Stimulated activated CD4-positive, alpha-beta T cell treated with anti-CD3 and anti-CD28 coated beads, Interleukin-1b, Interleukin-23, amount 100 ng/mL, for 4 hours (primary cell): ENCODE data around the gene ALLC.

Experiments
- DNase-seq, 2 donors: peaks; one replicate each; pipeline ENCODE4 v3.0.0-alpha.2; 2020; ENCODE audit warnings: low read depth in 2 of 2

Gene ALLC

DNA sequence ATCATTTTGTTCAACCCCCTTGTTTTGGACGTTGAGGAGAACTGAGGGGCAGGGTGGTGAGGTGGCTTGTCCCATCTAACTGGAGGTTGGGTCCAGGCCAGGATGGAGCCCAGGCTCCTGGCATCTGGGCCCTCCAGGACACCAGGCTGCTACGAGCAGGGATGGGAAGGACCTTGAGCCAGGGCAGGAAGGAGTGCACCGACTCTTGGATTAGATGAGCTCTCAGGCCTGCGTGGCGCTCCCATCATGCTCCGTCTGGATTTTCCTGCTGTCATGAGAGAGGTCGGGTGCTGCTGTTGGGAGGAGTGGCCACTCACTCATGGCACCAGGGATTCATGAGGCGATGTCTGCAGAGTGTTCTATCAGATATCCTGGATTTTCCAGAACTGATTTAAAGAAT is 18.3 kb upstream of the ALLC start:
- DNase-seq: no peak

DNA sequence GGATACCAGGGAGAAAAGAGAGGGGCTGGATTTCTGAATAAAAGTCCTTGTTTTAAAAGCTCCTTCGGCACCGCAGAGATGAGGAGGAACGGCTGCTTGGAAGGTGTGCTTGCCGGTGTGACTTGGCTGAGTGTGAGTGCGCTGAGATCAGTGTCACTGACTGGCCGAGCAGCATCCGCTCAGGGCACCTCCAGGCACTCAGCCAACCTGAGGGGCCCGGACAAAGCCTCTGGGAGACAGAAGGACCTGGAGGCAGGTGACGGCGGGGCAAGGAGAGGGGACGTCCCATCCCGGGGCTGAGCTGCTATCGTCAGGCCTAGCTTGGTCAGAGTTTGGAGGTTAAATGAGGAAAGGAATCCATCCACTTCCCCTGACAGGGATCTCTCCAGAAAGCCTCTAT is 16.8 kb upstream of the ALLC start:
- no peak for DNase-seq

DNA sequence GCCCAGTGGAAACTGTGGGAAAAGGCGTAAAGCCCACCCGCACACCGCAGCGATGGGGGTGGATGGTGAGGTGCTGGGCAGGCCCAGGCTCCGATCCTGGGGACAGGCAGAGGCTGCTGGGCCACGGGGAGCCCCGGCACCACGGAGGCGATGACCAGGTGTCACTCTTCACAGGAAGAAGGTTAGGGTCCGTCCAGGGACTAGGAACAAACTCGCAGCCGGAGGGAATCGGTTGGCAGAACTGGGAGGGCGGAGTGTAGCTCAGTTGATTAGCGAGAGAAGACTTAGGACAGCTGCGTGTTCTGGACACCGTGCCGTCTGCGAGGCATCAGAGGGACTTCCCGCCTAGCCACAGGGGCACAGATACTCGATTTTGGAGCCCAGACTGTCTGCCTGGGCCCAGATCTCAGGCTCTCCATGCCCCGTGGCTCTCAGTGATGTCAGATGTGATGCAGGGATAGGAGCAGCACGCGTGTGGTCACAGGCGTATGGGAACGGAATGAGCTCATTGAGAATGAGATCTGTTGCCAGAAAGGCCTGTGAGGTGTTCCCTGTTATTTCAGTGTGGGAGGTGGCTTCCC is 16.1 kb upstream of the ALLC start:
- DNase-seq: no peak

DNA sequence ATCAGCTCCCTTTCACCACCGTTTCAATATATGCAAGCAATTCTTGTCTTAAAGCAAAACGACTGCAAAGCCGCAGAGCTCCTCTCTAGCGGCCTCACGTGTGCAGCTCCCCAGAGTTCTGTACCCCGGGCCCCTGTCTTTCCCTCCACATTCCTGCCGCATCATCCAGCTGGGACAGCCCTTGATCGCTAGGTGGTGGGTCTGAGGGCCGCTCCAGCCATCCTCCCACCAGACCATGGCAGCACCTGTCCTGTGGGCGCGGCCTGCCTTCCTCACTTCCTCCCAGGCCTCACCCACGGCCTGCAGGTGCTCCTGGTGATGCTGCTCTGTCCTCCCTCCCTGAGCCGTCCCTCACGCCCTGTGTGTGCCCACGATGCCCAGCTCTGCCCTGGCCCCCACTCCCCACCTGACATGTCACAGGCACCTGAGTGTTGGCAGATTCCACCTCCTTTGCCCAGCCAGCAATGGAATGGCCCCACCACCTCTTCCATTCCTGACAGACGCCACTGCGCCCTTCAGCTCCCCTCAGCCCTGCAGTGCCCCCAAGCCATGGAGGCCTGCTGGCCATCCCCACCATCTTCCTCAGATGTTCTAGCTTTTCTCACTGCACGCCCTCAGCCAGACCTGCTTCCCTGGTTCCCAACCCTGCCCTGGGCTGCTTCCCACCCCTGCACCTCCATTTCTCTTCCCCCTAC is 15.3 kb upstream of the ALLC start:
- no peak for DNase-seq

DNA sequence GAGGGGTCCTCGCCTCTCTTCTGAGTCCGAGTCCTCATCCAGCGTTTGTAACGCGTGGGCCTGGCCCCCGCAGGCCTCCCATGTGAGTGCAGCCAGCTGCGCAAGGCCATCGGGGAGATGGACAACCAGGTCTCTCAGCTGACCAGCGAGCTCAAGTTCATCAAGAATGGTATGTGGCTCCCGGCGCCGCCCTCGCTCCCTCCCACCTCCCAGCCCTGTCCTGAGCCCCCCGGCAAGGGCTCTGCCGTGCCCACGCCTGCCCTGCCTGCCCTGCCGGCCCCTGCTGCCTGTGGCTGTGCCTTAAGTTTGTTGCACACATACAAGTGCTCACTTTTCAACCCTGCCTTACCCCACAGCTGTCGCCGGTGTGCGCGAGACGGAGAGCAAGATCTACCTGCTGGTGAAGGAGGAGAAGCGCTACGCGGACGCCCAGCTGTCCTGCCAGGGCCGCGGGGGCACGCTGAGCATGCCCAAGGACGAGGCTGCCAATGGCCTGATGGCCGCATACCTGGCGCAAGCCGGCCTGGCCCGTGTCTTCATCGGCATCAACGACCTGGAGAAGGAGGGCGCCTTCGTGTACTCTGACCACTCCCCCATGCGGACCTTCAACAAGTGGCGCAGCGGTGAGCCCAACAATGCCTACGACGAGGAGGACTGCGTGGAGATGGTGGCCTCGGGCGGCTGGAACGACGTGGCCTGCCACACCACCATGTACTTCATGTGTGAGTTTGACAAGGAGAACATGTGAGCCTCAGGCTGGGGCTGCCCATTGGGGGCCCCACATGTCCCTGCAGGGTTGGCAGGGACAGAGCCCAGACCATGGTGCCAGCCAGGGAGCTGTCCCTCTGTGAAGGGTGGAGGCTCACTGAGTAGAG is 14.4 kb upstream of the ALLC start:
- DNase-seq: no peak

DNA sequence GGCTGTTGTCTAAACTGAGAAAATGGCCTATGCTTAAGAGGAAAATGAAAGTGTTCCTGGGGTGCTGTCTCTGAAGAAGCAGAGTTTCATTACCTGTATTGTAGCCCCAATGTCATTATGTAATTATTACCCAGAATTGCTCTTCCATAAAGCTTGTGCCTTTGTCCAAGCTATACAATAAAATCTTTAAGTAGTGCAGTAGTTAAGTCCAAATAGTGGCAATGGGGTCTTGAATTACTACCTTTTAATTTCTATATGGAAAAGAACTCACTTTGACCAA is 13.8 kb upstream of the ALLC start:
- DNase-seq: no peak

DNA sequence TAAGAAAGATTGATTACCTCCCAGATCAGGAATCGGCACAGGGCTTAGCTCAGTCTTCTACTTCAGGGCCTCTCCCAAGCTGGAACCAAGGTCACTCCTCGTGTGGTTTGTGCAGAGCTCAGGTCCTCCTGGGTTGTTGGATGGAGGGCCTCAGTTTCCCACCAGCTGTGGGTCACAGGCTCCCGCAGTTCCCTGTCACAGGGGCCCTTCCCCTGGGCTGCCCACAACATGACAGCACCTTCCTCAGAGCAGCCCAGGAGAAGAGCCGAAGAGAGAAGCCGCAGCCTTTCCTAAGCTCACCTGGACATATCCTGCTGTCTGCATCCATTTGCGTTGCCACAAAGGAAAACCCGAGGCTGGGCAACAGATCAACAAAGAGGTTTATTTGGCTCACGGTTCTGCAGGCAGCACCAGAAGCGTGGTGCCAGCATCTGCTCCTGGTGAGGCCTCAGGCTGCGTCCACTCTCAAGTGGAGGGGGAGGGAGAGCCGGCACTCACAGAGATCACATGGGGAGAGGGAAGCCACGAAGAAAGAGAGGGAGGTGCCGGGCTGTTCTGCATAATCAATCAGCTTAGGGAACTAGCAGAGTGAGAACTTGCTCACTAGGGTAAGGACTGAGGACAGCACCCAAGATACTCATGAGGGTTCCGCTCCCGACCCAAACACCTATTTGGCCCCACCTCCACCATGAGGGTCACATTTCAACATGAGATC is 13.0 kb upstream of the ALLC start:
- no peak for DNase-seq

DNA sequence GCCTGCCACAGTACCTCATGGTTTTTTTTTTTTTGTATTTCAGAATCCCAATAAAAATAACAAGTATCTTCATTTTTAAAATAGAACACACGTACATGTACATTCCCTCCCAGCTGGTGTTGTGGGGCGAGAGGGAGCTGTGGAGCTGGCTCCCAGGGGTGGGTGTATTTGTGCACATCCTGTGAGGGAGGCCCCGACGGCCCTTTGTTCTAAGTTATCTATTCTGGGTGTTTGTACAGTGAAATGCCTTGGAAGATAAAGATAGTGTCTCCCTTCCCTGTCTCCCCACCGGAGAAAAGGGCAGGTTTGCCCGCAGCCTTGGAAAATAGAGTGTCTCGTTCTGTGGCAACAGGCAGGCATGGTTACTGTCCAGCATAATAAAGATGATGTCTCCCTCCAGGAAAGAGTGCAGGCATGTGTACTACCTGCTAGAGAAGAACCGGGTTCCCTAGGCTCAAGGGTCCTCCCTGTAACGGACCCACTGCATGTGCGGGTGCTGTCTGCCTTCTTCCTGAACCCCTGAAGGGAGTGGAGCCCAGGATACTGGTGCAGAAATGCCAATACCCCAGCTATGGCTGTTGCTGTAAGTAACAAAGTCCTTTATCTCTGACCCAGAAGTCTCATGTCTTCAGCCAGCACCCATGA is 12.1 kb upstream of the ALLC start:
- DNase-seq: no peak

DNA sequence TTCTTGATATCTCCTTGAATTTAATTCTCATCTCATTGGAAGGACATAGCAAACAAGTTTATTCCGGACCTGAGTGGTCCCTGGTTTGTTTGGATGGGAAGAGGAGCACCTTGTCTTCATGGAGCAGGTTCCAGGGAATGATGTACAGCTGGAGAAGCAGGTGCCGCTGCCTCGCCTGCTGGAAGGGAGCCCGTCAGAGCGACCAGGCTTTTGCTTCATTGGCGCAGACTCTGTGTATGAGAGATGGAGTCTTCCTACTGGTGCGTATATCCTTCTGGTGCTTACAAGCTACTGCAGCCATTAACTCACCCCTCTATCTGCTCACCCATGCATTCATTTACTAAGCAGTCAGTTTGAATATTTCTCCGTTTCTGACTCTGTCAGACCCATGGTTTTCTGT is 11.6 kb upstream of the ALLC start:
- no peak for DNase-seq

DNA sequence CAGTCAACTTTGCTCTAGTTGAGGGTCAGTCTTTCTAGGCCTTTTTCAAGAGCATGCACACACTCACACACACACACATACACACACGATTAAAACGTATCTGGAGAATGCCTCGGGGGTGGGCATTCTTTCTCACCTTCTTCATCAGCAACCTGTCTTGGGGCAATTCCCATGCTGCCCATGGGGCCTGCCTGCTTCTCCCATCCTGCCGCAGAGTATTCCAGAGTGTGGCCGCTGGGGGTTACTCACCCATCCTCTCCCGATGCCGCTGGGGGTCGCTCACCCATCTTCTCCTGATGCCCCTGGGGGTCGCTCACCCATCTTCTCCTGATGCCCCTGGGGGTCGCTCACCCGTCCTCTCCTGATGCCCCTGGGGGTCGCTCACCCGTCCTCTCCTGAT is 10.8 kb upstream of the ALLC start:
- no peak for DNase-seq

DNA sequence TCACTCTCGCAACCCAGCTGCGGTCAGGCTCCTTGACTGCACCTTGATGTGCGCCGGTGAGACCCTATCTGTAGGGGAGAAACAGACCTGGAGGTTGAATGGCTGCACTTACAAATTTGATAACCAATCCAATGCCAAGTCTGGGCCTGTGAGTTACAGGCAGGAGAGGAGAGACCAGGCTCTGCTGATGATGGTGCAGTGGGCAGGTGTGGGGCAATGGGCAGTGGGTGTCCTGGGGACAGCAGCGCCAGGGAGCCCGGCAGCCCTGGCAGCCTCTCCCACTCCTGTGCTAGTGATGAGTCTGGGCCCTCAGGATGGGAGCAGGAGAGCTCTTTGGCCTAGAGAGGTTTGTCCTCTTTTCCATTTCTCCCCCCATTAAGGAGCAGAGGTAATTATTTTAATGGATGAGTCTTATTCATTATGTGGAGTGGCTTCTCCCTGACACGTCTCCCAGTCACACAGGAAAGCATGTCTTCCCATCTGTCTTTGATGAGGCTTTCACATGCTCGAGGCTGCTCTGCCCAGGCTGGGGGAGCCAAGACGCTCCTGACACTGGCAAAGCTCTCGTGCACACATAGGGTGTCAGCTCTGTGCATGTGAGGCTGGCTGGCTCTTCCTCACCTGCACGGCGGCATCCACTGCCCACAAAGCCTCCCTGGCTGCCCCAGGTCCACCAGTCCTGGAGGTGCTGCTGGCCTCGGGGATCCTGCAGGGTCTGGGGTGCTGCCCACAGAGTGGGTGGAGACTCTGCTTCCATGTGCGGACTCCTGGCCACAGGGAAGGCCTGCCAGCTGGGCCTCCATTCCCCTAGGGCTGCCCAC is 10.0 kb upstream of the ALLC start:
- DNase-seq: no peak

DNA sequence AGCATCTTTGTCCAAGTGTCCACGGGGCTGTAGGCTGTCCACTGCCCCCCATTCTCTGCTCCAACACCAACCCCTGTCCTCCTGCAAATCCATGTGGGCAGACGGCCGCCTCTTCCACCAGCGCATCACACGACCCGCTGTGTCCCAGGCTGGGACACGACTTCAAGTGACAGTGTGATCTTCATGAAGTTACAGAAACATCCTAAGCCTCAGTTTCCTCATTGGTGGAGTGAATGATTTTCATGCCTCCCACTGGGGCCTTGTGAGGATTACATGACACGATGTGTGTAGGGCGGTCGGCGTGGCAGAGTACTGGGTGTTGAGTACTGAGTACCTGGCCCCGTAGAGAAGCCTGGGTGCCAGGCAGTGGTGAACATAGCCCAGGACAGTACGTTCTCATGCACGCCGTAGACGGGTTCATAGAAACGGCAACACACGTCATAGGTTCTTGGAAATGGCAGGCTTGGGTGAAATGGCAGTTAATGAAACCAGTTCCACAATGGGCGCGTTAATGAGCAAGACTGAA is 9.3 kb upstream of the ALLC start:
- no peak for DNase-seq

DNA sequence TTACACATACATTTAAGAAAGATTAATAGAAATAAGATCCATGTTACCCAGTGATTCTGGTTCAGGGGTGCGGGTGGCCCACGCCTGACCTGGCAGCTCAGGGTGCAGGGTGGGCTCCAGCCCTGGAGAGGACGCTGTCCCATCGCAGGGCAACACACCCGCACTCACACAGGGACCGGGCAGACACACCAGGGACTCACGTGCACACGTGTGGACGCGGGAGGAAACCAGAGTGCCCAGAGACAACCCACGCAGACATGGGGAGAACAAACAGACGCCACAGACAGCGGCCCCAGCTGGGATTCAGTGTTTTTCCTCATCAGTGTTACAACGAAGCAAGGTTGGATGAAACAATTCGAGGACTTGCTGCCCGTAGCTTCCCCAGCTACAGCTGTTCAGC is 8.4 kb upstream of the ALLC start:
- DNase-seq: no peak

DNA sequence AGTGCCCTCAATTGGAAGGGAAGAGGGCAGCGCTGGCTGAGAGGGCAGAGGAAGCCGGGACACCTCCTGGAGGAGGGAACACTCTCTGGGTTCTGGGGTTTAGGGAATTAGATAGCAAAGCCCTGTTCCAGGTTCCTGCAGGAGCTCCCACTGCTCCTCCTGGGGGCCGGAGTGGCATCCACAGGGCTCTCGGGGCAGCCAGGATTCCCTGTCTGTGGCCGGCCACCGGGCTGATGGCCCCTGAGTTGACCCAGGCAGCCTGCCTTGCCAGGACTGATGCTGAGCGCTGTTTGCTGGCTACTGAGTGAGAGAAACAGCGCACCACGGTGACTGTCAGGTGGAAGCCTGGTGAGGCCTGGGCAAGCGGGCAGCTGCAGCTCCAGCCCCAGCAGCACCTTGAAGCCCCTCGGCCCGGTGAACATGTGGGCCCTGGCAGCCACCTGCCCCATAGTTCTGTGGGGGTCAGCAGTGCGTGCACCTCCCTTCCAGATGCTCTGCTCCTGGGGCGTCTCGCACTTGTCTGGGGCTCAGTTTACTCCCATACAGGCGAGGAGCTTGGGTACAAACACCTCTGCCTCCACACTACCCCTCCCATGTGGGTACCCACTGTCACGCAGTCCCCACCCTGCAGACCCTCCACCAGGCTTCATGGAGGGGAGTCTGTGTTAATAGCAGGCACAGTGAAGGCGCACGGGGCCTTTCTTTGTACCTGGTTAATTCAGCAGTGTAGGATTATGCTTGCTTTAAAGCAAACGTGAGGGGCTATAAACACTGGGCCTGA is 7.7 kb upstream of the ALLC start:
- DNase-seq: no peak

DNA sequence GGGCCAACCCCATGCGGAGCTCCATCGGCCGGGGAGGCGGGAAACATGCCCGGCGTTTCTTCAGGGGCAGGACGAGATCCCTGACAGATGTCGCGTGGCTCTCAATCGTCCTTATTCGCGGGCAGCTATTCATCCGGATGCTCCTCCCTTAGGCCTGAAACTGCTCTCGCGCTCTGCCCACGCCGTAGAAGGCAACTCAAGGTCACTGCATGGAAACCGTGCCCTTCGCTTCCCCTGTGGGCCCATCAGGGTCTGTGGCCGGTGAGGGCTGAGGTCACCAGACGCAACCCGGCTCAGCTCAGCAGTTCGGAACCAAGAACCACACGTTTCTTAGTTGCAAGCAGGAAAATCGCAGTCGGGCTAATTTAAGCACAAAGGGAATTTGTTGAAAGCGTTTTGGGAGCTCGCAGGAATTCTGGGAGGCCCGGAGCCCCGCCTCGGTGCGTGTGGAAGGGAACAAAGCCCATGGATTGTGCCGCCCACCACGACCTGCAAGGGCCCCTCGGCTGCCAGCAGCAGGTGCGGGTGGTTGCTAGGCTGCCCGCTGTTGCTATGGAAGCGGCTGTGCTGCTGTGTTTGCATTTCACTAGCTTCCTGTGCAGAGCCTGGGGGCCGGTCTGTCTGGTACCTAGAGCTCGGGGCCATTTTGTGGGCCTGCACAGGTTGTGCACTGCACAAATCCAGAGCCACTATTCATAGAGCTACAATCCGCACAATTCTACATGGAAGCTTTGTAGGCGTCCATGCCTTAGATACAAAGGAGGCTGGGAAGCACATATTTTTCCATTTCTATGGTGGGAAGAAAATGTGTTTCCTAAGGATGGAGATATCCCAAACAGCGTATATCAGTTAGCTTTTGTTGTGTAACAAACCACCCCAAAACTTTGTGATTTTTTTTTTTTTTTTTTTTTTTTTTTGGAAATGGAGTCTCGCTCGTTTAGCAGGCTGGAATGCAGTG is 6.0 kb upstream of the ALLC start:
- DNase-seq: peak; percentile 21 to 25

DNA sequence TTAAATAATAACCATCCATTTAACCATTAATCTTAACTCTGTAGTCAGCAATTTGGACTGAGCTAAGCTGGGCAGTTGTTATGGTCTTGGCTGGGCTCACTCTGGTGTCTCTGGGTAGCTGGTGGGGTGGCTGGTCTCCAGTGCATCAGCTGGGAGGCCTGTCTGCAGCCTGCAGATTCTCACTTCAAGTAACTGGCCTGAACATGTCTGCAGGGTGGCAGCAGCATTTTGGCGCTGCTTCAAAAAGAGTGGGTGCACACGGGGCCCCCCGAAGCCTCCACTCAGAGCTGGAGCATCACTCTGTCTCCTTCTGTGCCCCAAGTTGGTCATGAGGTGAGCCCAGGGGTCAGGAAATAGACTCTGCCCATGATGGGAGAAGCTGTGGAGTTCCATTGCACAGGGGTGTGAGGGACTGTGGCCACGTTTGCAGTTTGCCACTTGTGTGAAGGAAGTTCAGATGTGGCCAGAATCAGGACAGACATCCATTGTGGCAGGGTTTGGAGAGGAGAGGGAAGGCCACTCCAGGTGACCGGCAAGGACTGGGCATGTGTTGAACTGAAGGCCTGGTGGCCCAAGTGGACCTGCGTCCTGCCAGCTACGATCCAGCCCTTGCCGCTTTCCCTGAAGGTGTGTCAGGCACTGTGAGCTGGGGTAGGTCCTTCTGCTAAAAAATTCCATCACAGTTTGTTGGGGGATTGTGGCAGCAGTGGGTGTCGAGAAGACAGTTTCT is 4.9 kb upstream of the ALLC start:
- no peak for DNase-seq

DNA sequence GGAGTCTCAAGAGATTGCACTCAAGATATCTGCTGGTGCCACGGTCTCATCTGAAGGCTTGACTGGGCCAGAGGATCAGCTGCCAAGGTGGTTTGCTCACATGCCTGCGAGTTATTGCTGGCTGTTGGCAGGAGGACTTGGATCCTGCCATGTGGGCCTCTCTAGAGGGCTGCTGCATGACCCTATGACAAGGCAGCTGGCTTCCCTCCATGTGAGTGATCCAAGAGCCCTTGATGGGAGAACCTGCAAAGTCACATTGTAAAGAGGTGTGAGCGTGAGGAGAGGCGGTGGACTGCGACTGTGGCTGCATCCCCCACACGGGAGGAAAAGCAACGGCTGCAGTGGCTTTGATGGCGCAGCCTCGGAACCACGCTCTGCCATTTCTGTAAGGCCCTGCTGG is 4.0 kb upstream of the ALLC start:
- DNase-seq: no peak

DNA sequence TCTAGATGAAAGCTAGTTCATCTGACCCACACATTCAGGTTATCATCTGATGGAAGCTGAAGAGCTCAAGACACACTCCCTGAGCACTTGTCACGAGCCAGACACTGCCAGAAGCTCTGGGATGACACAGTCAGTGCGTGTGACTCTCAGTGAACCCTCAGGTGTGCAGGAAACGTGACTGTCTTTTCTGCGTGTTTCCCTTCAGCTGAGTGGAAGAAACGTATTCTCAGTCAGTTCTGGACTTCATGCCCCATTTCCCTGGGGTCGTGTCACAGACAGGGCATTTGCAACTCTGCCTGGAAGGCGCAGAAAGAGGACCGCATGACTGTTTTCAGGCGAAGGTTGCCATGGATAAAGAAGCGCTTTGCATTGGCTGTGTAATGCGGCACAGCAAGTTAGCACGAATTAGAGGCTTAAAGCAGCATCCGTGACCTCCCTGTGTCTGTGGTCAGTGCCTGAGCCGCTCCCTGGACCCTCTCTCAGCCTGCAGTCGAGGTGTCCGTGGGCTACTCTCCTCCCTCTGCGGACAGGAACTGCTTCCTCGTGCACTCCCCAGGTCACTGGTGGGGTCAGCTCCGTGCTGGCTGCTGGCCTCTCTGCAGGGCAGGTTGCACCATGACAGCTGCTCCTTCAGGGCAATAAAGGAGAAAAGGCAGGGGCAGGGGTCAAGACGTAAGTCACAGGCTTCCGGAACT is 3.3 kb upstream of the ALLC start:
- DNase-seq: no peak
